NCI-H2171 (cell line): ENCODE data around the gene DCTN2.
"Not testable (repeated sequence)": the region's sequence is repeated elsewhere in the genome, so short reads cannot be mapped to it uniquely, and the experiment has no call there.

Source experiments
- DNase-seq: peaks from one replicate; lab custom pipeline; 2025; lab: John Stamatoyannopoulos, UW

Gene DCTN2

DNA sequence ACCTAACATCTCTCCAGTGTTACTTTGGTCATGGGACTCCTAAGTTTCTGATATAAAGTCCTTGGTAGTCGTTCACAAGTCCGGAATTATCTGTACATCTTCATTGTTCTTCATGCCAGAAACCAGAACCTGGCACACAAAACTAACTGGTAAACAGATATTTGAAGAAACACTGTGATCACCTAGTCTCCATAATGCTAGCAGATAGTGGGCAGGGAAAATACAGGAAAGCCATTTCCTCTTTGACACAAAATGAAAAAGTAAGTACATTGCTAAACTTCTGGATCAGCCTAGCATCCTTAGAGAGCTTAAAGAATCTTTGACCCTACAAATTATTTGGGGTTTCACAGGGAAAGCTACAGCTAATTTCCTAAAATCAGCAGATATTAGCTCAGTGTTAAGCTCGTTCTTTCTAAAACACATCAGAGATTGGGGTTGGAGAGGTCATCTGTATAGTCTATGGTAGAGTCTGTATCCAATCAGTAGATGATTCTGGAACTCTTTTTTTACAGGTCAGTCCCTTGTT is 31.5 kb downstream of the DCTN2 start:
- DNase-seq = no peak

DNA sequence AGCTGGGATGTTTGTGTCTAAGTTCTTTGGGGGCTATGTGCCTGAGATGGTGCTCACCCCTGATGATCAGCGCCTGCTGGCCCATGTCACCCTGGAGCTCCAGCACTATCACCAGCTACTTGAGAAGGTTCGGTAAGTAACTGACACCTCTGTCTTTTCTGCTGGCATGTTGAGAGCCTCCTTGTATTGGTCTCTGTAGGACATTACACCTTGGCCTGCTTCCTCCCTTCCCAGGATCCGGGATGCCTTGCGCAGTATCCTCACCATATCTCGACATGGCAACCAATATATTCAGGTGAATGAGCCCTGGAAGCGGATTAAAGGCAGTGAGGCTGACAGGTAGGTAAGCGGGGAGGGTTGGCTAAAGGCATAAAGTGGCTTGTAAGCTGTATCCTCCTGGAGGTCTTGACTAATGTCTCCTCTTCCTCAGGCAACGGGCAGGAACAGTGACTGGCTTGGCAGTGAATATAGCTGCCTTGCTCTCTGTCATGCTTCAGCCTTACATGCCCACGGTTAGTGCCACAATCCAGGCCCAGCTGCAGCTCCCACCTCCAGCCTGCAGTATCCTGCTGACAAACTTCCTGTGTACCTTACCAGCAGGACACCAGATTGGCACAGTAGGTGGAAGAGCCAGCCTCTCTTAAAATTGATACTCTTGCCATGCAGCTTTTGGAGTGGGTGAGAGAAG is 32.1 kb downstream of the DCTN2 start:
- DNase-seq = no peak

- not testable (repeated sequence) for DNase-seq
These were observed 32.7 kb downstream of the DCTN2 start for GRCh38 chr12:57514246-57514645.

GRCh38 chr12:57513677-57514076 is 33.3 kb downstream of the DCTN2 start:
- DNase-seq = not testable (repeated sequence)

DNA sequence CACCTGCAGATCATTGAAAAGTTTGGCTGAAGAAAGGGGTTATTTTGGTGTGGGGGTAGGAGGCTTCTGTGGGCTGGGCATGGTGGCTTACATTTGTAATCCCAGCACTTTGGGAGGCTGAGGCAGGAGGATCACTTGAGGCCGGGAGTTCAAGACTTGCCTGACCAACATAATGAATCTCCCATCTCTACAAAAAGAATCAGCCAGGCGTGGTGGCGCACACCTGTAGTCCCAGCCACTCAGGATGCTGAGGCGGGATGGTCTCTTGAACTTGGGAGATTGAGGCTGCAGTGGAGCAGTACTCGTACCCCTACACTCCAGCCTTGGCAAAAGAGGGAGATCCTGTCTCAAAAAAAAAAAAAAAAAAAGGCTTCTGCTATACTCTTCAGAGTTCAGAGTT is 33.7 kb downstream of the DCTN2 start:
- no peak for DNase-seq

GRCh38 chr12:57512665-57513064 is 34.3 kb downstream of the DCTN2 start:
- no peak for DNase-seq

DNA sequence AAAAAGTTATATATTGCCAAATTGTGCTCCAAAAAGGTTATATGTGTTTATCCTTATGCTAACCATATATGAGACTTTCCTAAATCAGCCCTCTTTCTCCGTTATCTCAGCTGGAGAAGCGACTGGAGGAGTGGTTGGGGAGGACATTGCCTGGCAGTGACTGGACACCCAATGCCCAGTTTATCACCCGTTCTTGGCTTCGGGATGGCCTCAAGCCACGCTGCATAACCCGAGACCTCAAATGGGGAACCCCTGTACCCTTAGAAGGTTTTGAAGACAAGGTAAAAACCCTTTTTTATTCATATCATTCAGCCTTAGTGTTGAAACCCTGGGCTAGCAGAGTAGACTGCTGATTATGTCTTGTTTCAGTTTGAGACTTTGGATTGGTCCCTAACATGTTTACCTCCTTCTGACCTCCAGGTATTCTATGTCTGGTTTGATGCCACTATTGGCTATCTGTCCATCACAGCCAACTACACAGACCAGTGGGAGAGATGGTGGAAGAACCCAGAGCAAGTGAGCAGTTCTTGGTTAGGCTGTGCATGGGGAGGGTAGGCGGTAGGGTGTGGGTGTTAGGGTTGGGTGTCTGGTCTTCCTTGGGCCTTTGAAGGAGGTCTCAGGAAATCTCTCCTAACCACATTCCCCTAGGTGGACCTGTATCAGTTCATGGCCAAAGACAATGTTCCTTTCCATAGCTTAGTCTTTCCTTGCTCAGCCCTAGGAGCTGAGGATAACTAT is 35.2 kb downstream of the DCTN2 start:
- DNase-seq = no peak

GRCh38 chr12:57511161-57511560 is 35.8 kb downstream of the DCTN2 start:
- no peak for DNase-seq

- DNase-seq = not testable (repeated sequence)
These were observed 39.2 kb downstream of the DCTN2 start for GRCh38 chr12:57507796-57508195.

DNA sequence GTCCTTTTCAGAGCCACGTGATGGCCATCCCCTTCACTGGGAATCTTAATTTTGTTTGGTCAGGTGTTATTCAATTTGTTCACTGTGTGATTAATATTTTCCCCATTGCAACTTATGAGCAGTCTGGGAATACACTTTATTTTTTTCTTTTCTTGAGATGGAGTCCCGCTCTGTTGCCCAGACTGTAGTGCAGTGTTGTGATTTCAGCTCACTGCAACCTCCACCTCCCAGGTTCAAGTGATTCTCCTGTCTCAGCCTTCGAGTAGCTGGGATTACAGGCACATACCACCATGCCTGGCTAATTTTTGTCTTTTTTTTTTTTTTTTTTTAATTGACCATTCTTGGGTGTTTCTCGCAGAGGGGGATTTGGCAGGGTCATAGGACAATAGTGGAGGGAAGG is 40.5 kb downstream of the DCTN2 start:
- DNase-seq = not testable (repeated sequence)

DNA sequence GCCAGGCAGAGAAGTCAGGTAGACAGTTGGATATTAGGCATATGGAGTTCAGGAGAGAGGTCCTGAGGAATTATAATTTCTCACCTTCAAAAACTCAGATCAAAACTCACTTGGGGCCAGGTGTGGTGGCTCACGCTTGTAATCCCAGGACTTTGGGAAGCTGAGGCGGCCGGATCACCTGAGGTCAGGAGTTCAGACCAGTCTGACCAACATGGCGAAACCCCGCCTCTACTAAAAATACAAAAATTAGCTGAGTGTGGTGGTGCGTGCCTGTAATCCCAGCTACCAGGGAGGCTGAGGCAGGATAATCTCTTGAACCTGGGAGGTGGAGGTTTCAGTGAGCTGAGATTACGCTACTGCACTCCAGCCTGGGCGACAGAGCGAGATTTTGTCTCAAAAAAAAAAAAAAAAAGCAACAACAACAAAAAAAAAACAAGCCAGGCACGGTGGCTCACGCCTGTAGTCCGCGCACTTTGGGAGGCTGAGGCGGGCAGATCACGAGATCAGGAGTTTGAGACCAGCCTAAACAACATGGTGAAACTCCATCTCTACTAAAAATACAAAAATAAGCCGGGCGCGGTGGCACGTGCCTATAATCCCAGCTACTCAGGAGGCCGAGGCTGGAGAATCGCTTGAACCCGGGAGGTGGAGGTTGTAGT is 44.6 kb downstream of the DCTN2 start:
- DNase-seq = not testable (repeated sequence)

DNA sequence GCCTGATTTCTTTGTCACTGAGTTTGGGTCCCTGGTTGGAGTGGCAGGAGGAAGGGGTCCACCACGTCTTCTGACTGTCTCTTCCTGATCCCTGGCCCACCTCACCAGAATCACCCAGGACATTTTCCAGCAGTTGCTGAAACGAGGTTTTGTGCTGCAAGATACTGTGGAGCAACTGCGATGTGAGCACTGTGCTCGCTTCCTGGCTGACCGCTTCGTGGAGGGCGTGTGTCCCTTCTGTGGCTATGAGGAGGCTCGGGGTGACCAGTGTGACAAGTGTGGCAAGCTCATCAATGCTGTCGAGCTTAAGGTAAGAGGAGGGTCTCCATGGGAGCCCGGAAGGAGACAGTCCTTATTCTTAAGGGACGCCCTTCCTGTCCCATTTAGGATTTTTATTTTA is 46.8 kb downstream of the DCTN2 start:
- no peak for DNase-seq

DNA sequence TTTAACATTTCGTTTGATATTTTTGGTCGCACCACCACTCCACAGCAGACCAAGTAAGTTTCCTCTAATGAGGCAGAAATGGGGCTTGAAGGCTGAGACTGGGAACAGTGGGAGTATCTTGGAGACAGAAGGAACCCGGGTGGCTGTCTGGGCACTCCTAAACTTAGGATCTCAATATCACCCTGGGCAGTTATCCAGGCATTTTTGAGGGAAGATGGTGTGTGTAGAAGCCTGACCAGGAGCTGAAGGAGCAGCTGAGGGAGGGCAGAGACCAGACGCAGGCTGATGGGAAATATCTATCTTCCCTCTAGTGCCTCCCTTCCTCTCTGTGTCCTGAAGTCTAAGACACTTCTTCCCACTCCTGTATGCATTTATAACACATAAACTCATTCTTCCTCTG is 48.4 kb downstream of the DCTN2 start:
- DNase-seq = no peak

DNA sequence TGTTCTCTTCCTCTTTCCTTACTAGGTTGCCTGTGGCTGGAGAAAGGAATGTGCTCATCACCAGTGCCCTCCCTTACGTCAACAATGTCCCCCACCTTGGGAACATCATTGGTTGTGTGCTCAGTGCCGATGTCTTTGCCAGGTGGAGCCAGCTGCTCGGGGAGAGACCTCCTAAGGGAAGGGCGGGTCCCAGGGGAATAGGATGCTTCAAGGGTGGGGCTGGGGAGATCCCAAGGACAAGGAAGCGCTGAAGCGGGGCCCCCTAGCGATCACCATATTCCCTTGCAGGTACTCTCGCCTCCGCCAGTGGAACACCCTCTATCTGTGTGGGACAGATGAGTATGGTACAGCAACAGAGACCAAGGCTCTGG is 48.9 kb downstream of the DCTN2 start:
- no peak for DNase-seq

DNA sequence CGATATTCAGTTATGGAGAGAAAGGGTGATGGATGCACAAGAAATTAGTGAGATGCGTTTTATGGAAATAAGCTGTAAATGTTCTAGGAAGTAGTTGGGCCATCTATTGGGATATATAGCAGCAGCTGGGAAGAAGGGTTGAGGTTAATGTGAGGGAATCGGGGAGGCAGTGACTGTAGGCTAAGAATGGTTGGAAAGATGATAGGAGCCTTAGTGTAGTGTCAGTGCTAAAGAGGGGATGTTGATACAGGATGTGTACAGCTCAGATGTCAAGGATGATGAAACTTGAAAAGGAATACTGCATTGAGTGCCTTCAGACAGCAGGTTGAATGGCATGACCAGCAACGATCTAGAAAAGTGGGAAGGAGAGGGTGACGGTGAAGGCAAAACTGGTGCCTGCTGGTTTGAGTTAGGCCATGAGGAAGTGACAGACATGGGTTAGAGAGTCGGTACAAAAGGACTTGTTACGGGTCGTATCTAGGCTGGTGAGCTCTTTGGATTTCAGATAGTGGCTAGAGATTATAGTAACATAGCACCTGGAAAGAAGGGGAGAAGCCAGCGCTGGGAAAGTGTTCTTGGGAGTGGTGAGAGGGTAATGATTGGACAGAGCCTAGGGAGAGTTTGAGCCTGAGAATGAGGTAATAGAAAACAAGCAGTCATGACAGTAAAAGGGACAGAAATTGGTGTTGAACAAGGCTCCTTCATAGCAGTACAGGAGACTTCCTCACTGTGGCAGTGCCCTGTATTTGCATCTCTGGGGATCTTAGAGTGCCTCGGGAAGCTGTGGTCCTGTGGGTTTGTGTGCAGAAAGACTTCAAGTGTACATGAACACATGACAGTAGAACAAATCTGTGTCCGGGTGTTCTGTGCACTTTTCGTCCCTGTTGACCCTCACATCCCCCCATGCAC is 49.5 kb downstream of the DCTN2 start:
- no peak for DNase-seq

- DNase-seq = no peak
These were observed 50.2 kb downstream of the DCTN2 start for GRCh38 chr12:57496822-57497221.

GRCh38 chr12:57495051-57495701 is 51.8 kb downstream of the DCTN2 start:
- not testable (repeated sequence) for DNase-seq

DNA sequence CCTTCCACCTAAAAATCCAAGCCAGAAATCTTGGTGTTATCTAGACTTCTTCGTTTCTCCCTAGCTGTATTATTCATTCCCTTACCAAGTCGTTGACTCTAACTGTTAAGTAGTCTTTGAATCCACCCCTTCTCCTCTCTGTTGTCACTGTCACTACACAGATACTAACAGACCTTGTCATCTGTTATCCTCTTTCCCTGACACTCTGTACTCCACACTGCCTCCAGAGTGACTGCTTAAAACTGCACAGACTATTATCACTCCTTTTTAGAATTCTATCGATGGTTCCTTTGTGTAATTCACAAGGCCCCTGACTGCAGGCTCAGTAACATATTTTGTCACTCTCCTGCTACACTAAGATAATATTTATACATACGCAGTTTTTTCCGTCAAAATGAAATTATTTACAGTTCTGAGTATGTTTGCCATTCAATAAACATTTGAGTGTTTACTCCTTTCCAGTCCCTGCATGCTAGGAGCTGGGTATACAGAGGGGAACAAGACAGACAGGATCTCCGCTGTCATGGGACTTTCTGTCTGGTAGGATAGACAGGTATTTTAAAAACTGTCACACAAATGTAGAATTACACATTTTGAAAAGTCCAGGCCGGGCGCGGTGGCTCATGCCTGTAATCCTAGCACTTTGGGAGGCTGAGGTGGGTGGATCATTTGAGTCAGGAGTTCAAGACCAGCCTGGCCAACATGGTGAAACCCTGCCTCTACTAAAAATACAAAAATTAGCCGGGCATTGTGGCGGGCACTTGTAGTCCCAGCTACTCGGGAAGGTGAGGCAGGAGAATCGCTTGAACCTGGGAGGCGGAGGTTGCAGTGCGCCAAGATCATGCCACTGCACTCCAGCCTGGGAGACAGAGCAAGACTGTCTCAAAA is 55.4 kb downstream of the DCTN2 start:
- DNase-seq = no peak

GRCh38 chr12:57490126-57490525 is 56.9 kb downstream of the DCTN2 start:
- no peak for DNase-seq

GRCh38 chr12:57489157-57489641 is 57.8 kb downstream of the DCTN2 start:
- DNase-seq = no peak
